Hematopoietic multipotent progenitor cell treated with erythropoietin and hydrocortisone succinate and interleukin-3 and kit ligand, for 6 days (in vitro differentiated cells): Measurements from ENCODE around the gene SPAG9.
"Not testable (repeated sequence)": the region's sequence is repeated elsewhere in the genome, so short reads cannot be mapped to it uniquely, and the experiment has no call there.

ENCODE experiments used
- DNase-seq: peaks from one replicate; pipeline ENCODE4 v3.0.0-alpha.2; 2015

The SPAG9 gene

DNA sequence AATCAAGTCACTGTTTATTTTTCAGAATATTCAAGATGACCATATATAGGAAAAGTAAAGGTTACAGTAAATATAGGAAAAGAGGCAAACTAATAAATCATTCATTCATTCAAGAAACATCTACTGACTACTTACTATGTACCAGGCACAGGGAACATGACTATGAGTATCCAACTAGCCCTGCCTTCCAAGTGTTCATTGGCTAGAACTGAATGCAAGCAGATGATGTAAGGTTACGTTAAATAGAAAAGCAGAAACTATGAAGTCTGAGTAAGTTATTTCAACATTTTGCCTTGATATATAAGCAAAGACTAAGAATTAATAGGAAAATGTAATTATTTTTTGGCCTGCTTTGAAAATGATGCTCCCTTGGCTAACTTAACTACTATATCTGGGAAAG is 36.7 kb downstream of the SPAG9 start:
- DNase-seq, result no peak

DNA sequence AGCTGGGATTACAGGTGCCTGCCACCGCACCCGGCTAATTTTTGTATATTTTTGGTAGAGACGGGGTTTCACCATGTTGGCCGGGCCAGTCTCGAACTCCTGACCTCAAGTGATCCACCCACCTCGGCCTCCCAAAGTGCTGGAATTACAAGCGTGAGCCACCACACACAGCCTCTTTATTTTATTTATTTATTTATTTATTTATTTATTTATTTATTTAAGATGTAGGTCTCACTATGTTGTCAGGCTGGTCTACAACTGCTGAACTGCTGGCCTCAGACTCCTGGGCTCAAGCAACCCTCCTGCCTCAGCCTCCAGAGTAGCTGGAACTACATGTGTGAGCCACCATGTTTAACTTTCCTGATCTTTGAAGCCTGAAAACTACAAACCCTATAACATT is 37.3 kb downstream of the SPAG9 start:
- DNase-seq, result not testable (repeated sequence)

DNA sequence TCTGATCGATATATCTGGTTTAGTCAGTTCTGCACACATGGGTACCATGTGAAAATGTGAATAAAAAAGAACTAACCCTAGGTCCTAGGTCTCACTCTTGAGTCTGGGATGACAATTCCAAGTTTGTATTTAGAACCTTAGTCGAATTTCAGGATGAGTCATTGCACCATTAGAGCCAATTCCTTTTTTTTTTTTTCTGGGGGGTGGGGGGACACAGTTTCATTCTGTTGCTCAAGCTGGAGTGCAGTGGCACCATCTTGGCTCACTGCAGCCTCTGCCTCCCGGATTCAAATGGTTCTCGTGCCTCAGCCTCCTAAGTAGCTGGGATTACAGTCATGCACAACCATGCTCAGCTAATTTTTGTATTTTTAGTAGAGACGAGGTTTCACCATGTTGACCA is 41.6 kb downstream of the SPAG9 start:
- no peak for DNase-seq

DNA sequence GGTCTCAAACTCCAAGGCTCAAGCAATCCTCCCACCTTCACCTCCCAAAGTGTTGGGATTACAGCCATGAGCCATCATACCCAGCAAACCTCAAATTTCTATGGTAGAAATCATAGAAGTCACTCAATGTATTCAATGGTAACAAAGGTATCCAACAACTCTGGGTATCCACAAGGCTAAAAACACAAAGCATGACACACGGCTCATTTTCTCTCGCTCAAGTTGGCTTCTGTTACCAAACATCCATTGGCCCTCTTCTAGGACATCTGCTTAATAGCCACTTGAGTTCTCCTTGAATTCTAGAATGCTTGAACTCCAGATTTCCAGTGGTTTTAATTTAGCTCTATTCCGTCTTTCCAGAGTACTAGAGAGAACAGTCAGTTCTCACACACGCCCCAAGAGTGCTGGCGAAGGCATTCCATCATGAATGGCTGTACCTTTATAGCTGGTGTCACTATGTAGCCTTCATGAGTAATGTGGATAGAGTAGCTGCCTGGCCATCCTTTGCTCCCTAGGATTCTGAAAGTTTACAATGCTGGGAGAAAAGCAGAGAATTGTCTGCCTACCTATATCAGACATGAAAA is 42.6 kb downstream of the SPAG9 start:
- DNase-seq, result no peak

DNA sequence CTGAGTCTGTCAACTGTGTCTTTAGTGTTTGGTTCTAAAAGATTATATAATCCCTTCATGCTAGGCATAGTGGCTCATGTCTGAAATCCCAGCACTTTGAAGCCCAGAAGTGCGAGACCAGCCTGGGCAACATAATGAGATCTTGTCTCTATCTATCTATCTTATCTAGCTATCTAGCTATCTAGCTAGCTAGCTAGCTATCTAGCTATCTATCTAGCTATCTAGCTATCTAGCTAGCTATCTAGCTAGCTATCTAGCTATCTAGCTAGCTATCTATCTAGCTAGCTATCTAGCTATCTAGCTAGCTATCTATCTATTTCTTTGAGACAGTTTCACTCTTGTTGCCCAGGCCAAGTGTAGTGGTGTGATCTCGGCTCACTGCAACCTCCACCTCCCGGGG is 43.8 kb downstream of the SPAG9 start:
- no peak for DNase-seq

DNA sequence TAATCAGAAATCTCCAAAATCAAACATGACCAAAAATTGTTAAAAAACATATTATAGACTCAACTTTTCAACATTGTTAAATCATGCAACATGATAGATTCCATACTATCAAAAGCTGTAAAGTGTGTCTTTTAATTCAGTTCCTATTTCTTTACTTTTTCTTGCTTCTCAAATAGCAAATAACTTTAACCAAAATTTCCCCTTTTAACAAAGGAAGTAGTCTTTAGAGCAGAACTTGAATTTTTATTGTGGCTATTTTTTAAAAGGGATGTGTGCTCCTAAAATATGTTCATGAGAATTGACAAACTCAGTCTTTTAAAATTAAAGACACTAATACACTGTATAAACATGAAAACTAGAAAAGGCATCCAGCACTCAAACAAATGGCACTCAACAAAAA is 49.1 kb downstream of the SPAG9 start:
- DNase-seq, result no peak

DNA sequence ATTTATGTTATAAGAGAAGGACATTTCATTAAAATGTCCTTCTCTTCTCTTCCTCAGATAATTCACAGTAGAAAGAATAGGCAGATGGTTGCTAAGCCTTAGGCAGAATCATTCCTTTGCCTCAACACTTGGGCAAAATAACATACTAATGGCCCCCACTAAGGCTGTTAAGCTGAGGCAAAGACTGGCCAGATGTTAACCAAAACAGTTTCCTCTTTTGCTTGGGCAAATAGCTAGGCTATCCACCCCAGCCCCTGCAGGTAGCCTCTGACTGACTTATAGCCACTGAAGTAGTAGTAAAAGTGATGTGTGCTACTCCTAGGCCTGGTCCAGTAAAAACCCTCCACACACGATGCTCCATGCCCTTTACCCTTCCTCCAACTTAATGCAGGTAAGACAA is 55.2 kb downstream of the SPAG9 start:
- no peak for DNase-seq

DNA sequence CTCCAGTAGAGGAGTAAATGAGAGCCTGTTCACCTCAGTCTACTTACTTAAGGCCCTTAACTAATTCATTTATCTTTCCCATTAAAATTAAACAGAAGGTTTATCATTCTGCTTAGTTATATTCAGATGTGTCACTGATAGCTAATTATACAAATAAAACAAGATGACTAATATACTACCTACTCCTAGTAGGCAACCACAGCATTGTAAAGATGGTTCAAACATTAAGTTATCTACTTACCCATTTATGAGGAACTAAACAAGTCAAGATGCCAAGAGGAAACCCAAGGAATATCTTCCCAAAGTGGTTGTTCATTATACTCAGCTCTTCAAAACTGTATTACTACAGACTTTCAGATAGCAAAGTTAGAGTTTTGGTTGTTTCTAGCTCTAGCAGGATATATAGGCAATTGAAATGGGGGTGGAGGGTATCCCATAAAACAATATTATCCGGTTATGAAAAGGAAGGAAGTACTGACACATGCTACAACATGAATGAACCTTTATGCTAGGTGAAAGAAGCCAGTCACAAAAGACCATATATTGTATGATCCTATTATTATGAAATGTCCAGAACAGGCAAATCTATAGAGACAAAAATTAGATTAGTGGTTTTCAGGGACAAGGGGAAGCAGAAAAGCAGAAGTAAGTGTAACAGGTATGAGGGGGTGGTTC is 56.5 kb downstream of the SPAG9 start:
- DNase-seq, result no peak

DNA sequence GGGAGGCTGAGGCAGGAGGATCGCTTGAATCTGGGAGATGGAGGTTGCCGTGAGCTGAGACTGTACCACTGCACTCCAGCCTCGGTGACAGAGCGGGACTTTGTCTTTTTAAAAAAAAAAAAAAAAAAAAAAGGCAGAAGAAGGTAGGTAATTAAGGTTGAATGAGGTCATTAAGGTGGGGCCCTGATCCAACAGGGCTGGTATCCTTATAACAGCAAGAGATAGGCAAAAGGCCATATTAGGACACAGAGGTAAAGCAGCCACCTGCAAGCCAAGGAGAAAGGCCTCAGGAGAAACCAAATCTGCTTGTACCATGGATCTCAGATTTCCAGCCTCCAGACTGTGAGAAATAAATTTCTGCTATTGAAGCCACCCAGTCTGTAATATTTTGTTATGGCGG is 60.3 kb downstream of the SPAG9 start:
- DNase-seq, result no peak

DNA sequence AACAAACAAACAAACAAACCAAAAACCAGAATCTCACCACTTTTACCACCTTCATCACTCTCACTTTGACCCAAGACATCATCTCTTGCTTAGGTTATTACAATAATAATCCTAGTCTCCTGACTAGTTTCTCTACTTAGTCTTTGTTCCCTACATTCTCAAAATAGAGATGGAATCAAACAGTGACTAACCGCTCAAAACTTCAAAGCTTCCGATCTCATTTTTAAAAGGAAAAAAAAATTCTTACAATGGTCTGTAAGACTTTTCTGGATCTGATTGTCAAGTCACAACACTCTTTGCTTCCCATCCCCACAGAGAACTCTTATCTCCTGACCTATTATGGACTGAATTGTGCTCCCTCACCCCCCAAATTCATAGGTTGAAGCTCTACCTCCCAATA is 60.9 kb downstream of the SPAG9 start:
- no peak for DNase-seq

DNA sequence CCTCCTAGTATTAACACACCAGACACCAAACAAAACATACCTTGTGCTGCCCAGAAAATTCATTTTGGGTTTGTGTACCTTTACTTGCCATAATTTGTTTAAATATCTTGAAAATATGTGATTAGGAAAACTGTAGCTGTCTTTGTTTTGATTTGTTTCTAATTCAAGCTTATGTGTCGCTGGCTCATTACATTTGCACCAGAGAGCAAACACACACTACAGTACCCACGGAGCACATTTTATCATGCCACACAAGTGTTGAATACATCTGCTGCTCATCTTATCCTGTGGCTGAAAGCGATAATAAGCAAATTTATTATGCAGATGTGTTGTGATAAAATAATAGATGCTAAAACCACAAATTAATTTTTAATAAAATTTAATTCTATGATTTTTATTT is 63.1 kb downstream of the SPAG9 start:
- DNase-seq, result no peak

DNA sequence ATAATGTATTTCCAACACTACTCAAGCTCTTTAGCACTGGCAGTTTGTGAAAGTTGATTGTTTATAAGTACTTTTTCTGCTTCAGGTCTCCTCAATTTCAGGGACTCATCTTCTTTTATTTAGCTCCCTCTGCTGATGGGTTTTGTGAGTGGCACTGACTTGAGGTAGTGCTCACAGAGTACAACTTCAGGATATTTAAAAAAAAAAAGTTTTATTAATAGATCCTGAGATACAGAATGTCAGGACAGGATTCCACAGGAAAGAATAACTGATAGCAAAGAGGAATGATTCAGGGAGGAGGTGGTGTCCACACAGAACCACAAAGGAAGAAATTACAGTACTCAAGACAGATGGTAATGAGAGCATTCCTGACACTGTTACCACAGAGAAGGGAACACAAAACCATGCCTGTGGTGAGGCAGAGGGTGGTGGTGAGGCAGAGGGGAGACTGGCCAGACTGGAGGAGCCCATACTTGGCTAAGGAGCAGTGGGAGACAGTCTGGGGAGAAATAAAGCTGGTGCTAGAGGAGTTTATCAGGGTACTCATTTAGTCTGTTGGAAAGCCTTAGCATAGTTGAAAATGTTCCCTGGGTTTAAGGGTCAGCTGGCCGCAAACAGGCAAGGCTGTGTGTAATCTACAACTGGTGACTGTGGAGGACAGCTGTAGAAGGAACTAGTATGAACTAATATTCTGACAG is 63.7 kb downstream of the SPAG9 start:
- peak; percentile 80 for DNase-seq

DNA sequence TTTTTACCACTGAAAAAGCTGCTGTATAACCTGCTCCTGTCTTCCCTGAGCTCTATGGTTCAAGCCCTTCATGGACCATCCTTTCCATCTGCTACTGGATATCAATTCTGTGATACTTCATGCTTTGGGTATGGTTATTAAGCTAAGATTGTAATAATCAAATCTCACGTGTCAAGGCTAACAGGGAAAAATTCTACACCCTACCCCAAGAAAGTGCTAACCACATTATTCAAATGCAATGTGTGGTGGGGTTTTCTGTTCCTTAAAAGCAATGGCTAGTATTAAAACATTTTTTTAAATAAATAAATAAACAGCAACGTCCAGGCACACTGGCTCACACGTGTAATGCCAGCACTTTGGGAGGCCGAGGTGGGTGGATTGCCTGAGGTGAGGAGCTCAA is 65.9 kb downstream of the SPAG9 start:
- no peak for DNase-seq

DNA sequence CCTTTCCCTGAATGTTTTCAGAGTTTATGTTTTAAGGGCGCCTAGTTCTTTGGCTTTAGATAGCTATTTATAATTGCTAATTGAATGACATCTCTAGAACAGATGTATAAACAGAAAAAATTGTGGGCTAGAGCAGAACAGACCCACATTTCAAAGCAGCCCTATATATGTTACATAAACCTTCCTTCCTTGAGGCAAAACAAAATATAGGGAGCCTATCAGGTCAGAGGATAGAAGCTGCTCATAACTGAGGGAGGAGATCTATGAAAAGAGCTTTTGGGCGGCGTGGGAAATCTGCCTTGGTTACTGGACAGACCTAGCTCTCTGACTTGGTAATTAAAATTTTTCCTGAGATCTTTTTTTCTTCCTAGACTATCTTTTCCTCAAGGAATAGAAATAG is 68.4 kb downstream of the SPAG9 start:
- DNase-seq, result no peak

DNA sequence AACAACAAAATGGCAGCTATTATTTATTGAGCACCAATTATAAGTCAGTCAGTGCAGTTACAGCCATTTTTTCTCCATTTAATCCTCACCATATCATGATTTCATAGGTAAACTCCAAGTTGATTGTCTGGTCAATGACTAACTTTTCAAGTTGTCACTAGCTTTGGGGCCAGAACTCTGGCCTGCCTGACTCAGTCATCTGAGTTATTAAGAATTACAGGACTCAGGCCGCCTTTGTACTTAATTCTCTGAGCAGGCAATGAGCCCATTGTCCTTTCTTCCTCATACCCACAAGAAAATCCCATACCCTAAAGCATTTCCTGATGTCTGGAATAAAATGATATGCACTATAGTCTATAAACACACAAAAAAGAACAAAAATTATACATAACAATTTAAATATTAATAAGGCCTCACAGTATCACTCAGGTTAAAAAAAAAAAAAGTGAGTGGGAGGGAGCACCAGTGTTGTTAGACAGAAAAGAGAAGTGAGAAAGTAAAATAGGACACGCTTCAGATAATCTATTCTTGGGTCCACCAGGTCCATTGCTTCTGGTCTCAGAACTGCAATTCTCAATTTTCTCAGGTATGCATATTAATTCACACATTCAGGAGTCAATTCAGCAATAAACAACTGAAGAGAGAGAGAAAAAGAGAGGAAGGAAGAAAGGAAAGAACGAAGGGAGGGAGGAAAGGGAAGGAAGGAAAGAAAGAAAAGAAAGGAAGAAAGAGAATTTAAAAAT is 70.2 kb downstream of the SPAG9 start:
- DNase-seq, result no peak

DNA sequence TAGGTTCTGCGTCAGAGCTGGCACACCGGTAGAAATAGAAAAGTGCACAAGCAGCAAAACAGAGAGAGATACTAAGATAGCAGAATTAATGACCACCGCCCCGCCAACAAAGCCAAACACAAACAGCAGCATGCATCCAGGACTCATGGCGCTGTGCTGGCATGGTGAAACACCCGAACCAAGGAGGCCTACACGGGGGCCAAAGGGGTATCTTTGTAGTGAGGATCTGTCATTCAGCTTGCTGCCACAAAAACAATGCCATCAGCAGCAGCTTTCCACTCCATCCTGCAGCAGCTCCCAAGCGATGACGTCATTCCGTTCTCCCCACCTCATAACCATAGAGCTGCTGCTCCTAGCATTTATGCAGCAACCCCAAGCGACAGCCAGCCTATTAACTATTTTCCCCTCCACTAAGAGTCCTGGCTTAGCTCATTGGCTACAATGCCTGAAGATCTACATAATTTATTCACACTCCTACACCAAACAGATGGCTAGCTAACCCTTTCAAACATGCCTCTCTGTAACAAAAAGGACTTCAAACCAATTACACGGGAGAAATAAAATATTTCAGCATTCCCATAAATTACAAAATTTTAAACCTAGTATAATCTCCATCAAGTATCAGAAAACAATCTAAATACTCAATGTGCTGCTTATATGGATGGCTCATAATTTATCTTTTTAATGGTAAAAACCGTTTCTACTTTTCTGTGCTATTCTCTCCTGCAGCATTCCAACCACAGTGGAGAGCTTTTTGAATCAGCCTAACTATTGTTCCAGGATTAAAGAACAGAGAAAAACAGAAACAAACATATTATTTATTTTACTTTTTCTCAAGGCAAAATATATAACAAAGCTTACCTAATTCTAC is 73.9 kb downstream of the SPAG9 start:
- DNase-seq, result peak; percentile 63

DNA sequence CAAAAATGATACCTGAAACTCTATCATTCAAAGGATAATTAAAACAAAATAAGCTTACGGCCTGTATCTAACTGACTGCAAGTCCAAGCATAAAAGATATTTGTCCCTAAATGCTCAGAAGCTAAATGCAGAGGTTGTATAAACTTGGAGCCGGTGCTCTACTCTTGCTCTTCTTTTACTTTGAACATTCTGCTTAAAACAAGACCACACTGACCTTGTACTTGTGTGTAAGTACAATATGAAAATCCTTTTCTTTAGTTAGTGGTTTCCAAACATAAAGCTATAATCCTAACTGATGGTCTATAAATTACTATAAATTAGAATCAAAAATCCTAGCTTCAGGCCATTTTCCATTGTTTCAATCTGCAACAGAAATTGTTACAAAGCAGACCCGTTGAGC is 74.6 kb downstream of the SPAG9 start:
- DNase-seq, result no peak

DNA sequence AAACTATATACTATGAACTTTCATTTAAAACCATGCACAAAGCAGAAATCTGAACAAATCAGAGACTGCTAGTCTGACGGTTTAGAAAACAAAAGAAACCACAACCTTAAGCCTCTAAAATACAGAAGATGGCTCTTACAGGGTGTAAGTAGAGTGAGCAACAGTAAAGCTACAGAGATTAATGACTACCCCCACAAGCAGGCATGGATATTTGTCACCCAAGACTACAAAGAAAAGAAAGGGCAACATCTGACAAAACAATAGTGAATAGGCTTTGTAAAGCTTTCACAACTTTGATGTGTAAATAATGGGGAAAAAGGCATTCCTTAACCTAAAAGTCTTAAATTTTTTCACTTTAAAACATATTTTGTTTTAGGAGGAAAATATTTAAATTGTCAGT is 75.0 kb downstream of the SPAG9 start:
- DNase-seq, result no peak

DNA sequence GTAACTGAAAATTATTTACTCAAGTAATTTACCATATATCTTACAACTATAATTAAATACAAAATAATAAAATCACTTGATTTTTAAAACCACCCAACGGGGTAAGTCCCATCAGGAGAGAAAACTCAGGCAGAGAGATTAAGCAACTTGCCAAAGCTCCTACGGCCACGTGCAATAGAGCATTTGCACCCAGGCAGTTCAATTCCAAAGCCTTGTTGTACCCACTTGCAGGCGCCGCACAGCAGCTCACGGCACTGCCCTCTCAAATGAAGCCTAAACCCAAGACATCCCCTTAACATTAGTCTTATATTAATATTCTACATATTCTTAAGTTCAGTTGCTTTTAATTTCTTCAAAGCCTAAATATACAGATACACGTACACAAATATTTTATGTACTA is 75.7 kb downstream of the SPAG9 start:
- no peak for DNase-seq

DNA sequence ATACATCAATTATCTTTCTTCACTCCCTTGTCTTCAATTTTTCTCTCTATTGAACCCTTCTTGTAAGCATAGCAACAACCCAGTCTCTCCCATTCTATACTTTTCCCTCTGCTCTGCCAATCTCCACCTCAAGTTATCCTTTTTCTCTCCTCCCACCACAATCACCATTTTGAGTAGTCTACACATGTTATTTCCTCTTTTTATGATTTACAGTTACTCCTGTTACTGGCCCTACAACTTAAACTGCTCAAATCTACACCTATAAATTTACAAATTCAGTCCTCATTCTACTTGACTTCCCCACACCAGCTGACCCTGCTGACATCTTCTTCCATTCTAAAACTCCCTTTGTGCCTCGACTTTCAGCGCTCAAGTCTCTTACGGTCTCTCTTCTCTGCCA is 84.6 kb downstream of the SPAG9 start:
- DNase-seq, result no peak

DNA sequence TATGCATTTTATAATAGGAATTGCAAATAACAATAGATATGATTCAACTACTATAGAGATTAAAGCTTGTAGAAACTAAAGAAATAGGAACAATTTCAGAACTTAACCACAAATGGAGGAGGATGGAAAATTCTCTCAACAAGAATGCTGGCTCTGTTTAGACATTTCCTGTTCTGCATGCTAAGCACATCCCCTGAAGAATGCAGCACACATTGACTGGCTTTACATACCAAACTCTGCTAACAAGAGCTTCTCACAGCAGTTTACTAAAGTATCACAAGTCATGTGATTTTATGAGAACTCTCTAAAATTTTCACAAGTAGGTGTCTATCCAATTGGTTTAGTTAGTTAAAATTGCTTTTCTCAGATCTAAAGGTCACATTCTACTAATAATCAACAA is 85.2 kb downstream of the SPAG9 start:
- DNase-seq, result no peak

DNA sequence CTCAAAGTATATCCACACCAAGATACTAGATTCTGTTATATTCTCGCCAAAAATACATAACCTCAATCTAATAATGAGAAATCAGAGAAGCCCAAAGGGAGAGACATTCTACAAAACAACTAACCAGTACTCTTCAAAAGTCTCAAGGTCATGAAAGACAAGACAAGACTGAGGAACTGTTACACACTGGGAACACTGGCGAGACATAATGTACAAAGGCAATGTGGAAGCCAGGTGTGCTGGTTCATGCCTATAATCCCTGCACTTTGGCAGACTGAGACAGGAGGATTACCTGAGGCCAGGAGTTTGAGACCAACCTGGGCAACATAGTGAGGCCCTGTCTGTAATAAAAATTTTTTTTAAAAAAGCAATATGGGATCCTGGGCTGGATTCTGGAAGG is 85.9 kb downstream of the SPAG9 start:
- no peak for DNase-seq

DNA sequence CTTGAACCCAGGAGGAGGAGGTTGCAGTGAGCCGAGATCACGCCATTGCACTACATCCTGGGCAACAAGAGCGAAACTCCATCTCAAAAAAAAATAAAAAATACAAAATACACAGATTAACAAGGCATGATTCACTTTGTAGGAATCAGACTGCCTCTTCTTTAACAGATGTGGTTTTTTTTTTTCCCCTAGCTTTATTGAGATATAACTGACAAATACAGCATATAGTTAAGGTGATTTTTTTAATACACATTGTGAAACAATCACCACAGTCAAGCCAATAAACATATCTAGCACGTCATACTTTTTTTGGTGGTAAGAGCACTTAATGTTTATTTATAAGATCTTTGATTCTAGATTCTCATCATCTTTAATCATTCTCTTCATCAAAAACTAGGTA is 87.8 kb downstream of the SPAG9 start:
- DNase-seq, result no peak
